Natural killer cell (primary cell): ENCODE results near the gene RAB8A. TPM values are rescaled to one million over a fixed set of nuclear protein-coding genes. Genes with fewer than 3 reads are reported as not detected.
A peak's percentile ranks its signal among the peaks of the same experiment; 100 is the strongest.

Source experiments
- ATAC-seq, 3 donors: fragments of 150-1000 bp in 2 of 3; fragments of 200-7000 bp in 1 of 3; cut with Tn5 transposase; 1 replicate in 1 of 3; 2 replicates in 2 of 3; pipeline ENCODE4 v1.10.0; 2021; ENCODE audit warnings: mild to moderate bottlenecking in 2 of 3, moderate library complexity in 2 of 3
- DNase-seq, 2 donors: peaks; one replicate each; pipeline versions ENCODE4 v3.0.0 to v3.0.0-alpha.2; 2013 to 2021; ENCODE audit warnings: mixed read lengths in 1 of 2
- H3K27ac ChIP-seq: one replicate; pipeline ENCODE4 v1.5.1; 2013; ENCODE audit warnings: mild to moderate bottlenecking, low read length
- H3K27me3 ChIP-seq: one replicate; pipeline ENCODE4 v1.6.1; 2013; ENCODE audit warnings: low read length; ENCODE audit not compliant: control insufficient read depth, insufficient read depth
- H3K36me3 ChIP-seq: one replicate; pipeline ENCODE4 v1.6.1; 2013; ENCODE audit warnings: low read length; ENCODE audit not compliant: control insufficient read depth, insufficient read depth
- H3K4me1 ChIP-seq: one replicate; pipeline ENCODE4 v1.6.1; 2013; ENCODE audit warnings: low read length; ENCODE audit not compliant: control insufficient read depth, insufficient read depth
- H3K4me3 ChIP-seq: one replicate; pipeline ENCODE4 v1.5.1; 2013; ENCODE audit warnings: low read length
- H3K9me3 ChIP-seq: one replicate; pipeline ENCODE4 v1.6.1; 2013; ENCODE audit warnings: low read length; ENCODE audit not compliant: control insufficient read depth, insufficient read depth
- H3K27ac Mint-ChIP-seq, 2 donors: one replicate each; pipeline ENCODE4 v1.8.0; 2022; ENCODE audit warnings: mild to moderate bottlenecking in 2 of 2, mixed read lengths in 2 of 2, moderate library complexity in 1 of 2
- H3K27me3 Mint-ChIP-seq, 2 donors: one replicate each; pipeline ENCODE4 v1.8.0; 2022; ENCODE audit warnings: low read depth in 2 of 2, mixed read lengths in 2 of 2
- H3K36me3 Mint-ChIP-seq: one replicate; pipeline ENCODE4 v1.8.0; 2022; ENCODE audit warnings: mixed read lengths
- H3K4me1 Mint-ChIP-seq, 2 donors: one replicate each; pipeline ENCODE4 v1.8.0; 2022; ENCODE audit warnings: mixed read lengths in 2 of 2
- H3K4me3 Mint-ChIP-seq: one replicate; pipeline ENCODE4 v1.8.0; 2022; ENCODE audit warnings: mild to moderate bottlenecking, moderate library complexity, mixed read lengths
- H3K9me3 Mint-ChIP-seq, 2 donors: one replicate each; pipeline ENCODE4 v1.8.0; 2022; ENCODE audit warnings: mixed read lengths in 2 of 2
- WGBS: methylation state at CpG from one replicate; pipeline ENCODE4 v1.1.7; 2013; ENCODE audit warnings: missing lambda C conversion rate; ENCODE audit not compliant: insufficient coverage; 5-methylcytosine and 5-hydroxymethylcytosine counted together
- intact Hi-C: fragments of 100-400 bp; cut with micrococcal nuclease; formaldehyde crosslinking; loops from one replicate; pipeline ENCODE4 v1.14.2; 2022
- total RNA-seq, 4 donors: library from RNA; stranded (reverse); fragments of 120-200 nt in 1 of 4; gene quantifications; one replicate each; pipeline versions ENCODE4 v1.2.3 to v1.2.4, GENCODE V29; 2013 to 2022
- TF ChIP-seq, protein P1 (sequence below): fragments of 200-600 bp; IDR thresholded peaks from one replicate; pipeline ENCODE4 v1.8.0; 2022; ENCODE audit warnings: antibody characterized with exemption

RAB8A gene
- total RNA-seq, 3 donors from 2014 or later (not counting 1 experiment from before 2014, with no cell fraction given): 137 to 161 (median 149) TPM

DNA sequence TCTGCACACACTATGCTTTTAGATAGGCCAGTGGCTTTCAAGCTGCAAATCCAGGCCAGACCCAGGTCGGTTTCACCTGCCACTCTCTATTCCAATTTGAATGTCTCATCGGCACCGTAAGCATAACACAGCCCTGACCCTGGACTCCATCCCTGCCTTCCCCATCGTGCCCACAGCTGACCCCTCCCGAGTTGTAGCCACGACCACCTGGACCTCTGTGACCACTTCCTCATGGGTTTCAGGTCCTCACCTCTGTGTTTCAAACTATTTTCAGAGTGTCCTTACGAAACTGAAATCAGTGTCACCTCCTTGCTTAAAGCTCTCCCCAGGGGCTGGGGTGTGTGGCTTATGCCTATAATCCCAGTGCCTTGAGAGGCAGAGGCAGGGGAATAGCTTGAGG lies 22.8 kb downstream of the RAB8A start:
- H3K27me3 ChIP-seq: no peaks in the 10 kb centered on the region
- peaks cover 25% of the 10 kb centered on the region for H3K36me3 Mint-ChIP-seq
- H3K27ac Mint-ChIP-seq: peak overlapping the region; percentile 73 to 76
- ATAC-seq (peak in 1 of 3 donors; percentile 22), DNase-seq (no peak)
- H3K27ac ChIP-seq: peak overlapping the region; percentile 46
- 19% methylated on average over 7 of the region's 7 CpGs for WGBS
- H3K27me3 Mint-ChIP-seq: no peaks in the 10 kb centered on the region
- TF ChIP-seq, protein P1, sequence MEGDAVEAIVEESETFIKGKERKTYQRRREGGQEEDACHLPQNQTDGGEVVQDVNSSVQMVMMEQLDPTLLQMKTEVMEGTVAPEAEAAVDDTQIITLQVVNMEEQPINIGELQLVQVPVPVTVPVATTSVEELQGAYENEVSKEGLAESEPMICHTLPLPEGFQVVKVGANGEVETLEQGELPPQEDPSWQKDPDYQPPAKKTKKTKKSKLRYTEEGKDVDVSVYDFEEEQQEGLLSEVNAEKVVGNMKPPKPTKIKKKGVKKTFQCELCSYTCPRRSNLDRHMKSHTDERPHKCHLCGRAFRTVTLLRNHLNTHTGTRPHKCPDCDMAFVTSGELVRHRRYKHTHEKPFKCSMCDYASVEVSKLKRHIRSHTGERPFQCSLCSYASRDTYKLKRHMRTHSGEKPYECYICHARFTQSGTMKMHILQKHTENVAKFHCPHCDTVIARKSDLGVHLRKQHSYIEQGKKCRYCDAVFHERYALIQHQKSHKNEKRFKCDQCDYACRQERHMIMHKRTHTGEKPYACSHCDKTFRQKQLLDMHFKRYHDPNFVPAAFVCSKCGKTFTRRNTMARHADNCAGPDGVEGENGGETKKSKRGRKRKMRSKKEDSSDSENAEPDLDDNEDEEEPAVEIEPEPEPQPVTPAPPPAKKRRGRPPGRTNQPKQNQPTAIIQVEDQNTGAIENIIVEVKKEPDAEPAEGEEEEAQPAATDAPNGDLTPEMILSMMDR: no peak
- no peak overlapping the region for H3K4me3 ChIP-seq
- peak overlapping the region; percentile 21 for H3K4me3 Mint-ChIP-seq
- H3K4me1 ChIP-seq: peaks cover 65% of the 10 kb centered on the region
- peaks cover 72 to 73% of the 10 kb centered on the region in 2 donors for H3K4me1 Mint-ChIP-seq
- peaks cover 9 to 11% of the 10 kb centered on the region in 2 donors for H3K9me3 Mint-ChIP-seq
- intact Hi-C loops: no loop called here
- peaks cover 43% of the 10 kb centered on the region for H3K36me3 ChIP-seq
- no peaks in the 10 kb centered on the region for H3K9me3 ChIP-seq

DNA sequence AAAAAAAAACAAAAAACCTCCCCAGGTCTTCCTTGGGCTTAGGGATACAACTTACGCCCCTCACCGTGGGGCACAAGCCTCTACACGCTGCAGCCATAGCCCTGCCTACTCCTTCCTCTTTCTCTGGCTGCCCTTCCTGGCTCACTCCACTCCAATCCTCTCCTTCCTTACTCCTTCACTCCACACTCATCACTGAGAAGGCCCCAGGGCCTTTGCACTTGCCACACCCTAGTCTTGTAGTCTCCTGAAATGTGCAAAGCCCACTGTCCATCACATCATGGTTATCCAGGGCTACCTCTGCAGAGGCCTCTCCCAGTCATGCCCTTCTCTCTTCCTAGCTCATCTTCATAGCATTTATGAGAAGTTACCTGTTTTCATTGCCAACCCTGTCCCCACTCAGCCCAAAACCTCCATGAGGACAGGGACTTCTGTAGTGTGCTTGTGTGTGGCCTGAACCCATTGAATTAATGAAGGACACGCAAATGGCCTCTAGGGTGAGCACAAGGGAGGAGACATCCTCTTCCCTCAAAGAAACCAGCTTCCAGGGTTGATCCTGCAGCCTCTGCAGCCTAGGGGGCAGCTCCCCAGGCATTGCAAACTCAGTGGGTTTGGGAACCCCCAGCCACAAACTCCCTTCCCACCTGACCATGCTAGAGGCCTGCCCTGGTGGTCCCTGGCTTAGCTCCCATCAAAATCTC lies 23.9 kb downstream of the RAB8A start:
- H3K27ac Mint-ChIP-seq: peak overlapping the region; percentile 63 to 76

GRCh38 chr19:16136185-16136999 lies 24.7 kb downstream of the RAB8A start:
- H3K4me3 Mint-ChIP-seq: peak overlapping the region; percentile 28
- H3K4me3 ChIP-seq: no peak overlapping the region
- TF ChIP-seq, protein P1: no peak
- H3K27me3 ChIP-seq: no peaks in the 10 kb centered on the region
- H3K27me3 Mint-ChIP-seq: no peaks in the 10 kb centered on the region
- peaks cover 19% of the 10 kb centered on the region for H3K36me3 Mint-ChIP-seq
- H3K9me3 ChIP-seq: no peaks in the 10 kb centered on the region
- no peak overlapping the region for H3K27ac ChIP-seq
- H3K27ac Mint-ChIP-seq: peak overlapping the region; percentile 63 to 76
- H3K4me1 ChIP-seq: peaks cover 84% of the 10 kb centered on the region
- peak; percentile 48 to 74 (median 67) for ATAC-seq
- DNase-seq: peak in 1 of 2 donors; percentile 53
- peaks cover 30% of the 10 kb centered on the region for H3K36me3 ChIP-seq
- H3K9me3 Mint-ChIP-seq: peaks cover 5 to 6% of the 10 kb centered on the region in 2 donors
- WGBS: 65% methylated on average over 15 of the region's 16 CpGs
- peaks cover 86 to 87% of the 10 kb centered on the region in 2 donors for H3K4me1 Mint-ChIP-seq
- intact Hi-C loops: no loop called here

More for the DNA sequence above, 23.9 kb downstream of the RAB8A start:
- TF ChIP-seq, protein P1: no peak
- Histone ChIP-seq H3K27ac (no peak overlapping the region), H3K27me3 (no peaks in the 10 kb centered on the region), H3K4me3 (no peak overlapping the region), H3K9me3 (no peaks in the 10 kb centered on the region), H3K36me3 (peaks cover 35% of the 10 kb centered on the region), H3K4me1 (peaks cover 76% of the 10 kb centered on the region)
- intact Hi-C loops: no loop called here
- H3K27me3 Mint-ChIP-seq: no peaks in the 10 kb centered on the region
- 94% methylated on average over 4 of the region's 4 CpGs for WGBS
- peaks cover 80 to 83% of the 10 kb centered on the region in 2 donors for H3K4me1 Mint-ChIP-seq
- ATAC-seq: no peak
- peak overlapping the region; percentile 40 for H3K4me3 Mint-ChIP-seq
- H3K9me3 Mint-ChIP-seq: peaks cover 9 to 11% of the 10 kb centered on the region in 2 donors
- peaks cover 19% of the 10 kb centered on the region for H3K36me3 Mint-ChIP-seq
- no peak for DNase-seq
